CD4-positive, alpha-beta T cell treated with Interferon gamma for 1 hour (primary cell): ENCODE measurements around the gene TESMIN.
A peak's percentile ranks its signal among the peaks of the same experiment; 100 is the strongest.

Experiments used
- DNase-seq: peaks from one replicate; pipeline ENCODE4 v3.0.0-alpha.2; 2020

The TESMIN gene, protein sequence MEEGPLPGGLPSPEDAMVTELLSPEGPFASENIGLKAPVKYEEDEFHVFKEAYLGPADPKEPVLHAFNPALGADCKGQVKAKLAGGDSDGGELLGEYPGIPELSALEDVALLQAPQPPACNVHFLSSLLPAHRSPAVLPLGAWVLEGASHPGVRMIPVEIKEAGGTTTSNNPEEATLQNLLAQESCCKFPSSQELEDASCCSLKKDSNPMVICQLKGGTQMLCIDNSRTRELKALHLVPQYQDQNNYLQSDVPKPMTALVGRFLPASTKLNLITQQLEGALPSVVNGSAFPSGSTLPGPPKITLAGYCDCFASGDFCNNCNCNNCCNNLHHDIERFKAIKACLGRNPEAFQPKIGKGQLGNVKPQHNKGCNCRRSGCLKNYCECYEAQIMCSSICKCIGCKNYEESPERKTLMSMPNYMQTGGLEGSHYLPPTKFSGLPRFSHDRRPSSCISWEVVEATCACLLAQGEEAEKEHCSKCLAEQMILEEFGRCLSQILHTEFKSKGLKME

DNA sequence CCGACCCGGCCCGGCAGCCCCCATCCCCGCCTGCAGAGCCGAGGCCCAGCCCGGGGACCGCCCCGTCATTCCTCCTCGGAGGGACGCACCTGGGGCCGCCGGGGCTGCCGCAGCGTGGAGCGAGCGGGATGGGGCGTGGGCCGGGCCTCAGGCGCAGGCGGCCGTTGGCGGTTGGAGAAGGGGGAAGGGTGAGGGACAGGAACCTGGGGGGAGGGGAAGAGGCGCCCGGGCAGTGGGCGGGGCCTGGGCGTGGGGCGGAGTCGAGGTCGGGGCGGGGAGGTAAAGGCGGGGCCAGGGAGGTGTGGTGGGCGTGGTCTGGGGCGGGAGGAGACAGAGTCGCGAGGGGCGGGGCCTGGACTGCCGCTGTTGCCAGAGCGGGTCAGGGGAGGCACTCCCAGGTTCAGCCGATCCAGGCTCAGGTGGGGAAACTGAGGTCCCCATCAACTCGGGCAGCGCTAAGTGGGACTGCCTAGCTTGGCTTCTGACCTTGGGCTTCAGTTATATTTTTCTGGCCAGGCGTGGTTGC is at the start of gene TESMIN:
TSS of gene TESMIN (minus strand) at position 190 of the 526 bp plus-strand sequence. CDS start 860 bp downstream, outside the sequence.
- DNase-seq: peak; percentile 88

DNA sequence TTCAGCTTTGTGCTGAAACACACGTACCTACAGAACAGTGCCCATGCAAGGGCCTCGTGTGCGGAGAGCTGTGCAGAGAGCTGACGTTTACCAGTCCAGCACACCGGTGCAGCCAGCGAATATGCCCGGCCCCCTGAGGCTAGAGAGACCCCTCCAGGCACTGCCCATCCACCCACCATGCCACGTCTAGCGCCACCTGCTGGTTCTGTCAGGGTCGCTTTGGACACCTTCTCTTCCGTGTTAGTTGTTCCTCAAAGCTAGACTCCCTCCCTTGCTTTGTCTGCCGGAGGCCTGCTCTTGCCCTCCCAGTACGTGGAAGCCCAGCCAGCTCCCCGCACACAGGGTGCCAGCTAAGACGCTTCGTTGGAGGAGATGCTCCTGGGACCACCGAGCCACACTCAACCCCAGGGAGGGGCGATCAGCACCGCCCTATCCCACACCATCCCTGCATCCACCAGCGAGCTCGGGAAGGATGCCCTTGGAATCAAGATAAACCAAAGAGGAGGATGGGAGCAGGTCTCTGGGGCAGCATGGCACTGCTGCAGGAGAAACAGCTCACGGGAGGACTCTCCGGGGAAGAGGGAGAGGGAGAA is 47.0 kb upstream of the TESMIN start:
- no peak for DNase-seq

GRCh38 chr11:68796801-68797200 is 45.5 kb upstream of the TESMIN start:
- no peak for DNase-seq

DNA sequence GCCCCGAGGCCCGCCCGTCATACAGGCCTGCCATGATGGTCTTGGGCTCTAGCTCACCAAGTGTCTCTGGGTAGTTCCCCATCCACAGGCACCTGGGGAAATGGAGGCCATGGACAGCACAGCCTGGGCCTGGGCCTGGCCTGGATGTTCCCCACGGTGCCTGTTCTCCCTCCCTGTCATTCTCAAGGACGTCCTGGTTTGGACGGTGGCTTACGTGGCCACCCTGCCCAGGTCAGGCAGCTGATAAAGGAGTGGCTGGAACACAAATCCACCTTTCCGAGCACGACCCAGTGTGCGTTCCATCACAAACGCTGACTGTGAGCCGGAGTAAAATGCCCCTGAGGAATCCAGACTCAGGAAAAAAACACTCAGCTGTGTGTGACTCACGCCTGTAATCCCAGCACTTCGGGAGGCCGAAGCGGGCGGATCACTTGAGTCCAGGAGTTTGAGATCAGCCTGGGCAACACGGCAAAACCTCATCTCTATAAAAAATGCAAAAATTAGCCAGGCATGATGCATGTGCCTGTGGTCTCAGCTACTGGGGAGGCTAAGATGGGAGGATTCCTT is 41.2 kb upstream of the TESMIN start:
- DNase-seq: no peak

DNA sequence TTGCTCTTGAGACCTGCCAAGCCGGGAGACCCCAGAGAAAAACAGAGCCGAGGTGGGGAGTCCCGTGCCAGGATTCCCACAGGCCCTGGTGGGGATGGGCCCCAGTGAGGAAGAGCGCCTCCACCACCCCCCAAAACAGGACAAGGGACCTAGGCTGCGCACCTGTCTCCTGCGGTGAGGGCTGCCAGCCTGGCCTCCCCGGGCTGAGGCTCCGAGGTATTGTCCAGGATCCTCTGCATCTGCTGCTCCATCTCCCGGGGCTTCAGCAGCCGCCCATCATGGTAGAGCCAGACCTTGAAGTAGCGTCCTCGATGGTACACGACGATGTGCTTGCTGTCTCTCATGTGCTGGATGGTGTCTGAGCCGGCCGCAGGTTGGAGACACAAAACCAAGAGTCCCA is 33.3 kb upstream of the TESMIN start:
- no peak for DNase-seq

- no peak for DNase-seq
Measured at GRCh38 chr11:68783216-68783821, 32.0 kb upstream of the TESMIN start.

GRCh38 chr11:68782711-68783110 is 31.4 kb upstream of the TESMIN start:
- no peak for DNase-seq

DNA sequence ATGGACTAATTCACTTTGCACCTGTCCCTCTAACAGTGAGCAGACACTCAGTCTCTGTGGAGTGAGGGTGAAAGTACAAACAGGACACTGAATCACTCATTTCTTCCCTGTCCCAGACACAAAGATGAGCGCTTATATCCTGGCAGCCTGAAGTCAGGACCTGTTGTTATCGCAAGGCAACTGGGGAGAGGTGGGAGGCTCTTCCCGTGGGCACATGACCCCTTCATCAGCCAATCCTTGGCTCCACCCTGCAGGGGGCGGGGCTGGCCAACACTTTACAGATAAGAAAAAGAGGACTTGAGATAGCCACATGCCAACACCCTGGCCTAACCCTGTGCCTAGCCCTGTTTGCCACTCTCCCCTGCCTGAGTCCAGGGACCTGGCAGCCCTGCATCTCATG is 29.5 kb upstream of the TESMIN start:
- DNase-seq: no peak

DNA sequence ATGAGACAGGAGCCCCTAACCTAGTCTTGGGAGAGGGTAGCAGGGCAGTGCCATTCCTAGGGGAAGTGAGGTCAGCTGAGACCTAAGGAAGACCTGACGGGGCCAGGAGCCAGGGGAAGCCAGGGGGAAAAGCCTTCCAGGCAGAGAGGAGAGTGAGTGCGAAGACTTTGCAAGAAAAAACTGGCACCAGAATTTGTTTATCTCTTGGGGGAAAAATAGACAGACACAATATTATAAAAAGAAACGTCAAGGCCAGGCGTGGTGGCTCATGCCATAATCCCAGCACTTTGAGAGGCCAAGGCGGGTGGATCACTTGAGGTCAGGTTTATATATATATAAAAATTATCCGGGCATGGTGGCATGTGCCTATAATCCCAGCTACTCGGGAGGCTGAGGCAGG is 26.9 kb upstream of the TESMIN start:
- DNase-seq: no peak

DNA sequence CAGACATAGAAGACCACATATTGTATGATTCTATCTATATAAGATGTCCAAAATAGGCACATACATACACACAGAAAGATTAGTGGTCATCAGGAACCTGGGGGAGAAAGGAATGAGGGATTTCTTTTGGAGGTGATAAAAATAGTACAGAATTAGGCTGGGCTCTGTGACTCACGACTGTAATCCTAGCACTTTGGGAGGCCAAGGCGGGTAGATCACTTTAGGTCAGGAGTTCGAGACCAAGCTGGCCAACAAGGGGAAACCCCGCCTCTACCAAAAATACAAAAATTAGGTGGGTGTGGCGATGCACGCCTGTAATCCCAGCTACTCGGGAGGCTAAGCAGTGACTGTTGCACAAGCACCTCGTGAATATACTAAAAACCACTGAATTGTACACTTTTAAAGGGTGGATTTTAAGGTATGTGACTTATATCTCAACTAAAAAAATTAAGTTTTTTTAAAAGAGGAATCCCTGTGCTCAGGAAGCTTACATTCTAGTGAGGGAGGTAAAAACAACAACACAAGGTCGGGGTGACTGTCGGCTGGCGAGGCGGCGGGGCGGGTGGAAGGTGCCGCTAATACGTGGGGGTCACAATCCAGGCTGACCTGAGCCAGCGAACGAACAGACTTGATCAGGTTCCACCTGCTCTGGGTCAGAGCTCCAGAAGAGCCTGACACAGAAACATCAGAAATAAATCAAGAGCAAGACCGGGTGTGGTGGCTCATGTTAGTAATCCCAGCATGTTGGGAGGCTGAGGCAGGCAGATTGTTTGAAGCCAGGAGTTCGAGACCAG is 25.3 kb upstream of the TESMIN start:
- no peak for DNase-seq

- DNase-seq: no peak
Measured at GRCh38 chr11:68775951-68776388, 24.6 kb upstream of the TESMIN start.

DNA sequence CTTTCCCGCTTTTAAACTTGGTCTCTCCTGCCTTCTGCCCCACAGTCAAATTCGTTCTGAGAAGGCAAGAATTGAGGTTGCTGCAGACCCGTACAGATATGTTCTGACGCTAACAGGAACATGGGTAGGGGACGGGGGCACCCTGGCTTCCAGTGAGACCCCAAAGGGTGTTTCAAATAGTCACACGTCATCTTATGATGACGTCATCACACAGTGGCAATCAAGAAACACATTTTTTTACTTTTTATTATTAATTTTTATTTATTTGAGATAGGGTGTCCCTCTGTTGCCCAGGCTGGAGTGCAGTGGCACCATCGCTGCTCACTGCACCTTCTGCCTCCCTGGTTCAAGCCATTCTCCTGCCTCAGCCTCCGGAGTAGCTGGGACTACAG is 22.9 kb upstream of the TESMIN start:
- DNase-seq: no peak

DNA sequence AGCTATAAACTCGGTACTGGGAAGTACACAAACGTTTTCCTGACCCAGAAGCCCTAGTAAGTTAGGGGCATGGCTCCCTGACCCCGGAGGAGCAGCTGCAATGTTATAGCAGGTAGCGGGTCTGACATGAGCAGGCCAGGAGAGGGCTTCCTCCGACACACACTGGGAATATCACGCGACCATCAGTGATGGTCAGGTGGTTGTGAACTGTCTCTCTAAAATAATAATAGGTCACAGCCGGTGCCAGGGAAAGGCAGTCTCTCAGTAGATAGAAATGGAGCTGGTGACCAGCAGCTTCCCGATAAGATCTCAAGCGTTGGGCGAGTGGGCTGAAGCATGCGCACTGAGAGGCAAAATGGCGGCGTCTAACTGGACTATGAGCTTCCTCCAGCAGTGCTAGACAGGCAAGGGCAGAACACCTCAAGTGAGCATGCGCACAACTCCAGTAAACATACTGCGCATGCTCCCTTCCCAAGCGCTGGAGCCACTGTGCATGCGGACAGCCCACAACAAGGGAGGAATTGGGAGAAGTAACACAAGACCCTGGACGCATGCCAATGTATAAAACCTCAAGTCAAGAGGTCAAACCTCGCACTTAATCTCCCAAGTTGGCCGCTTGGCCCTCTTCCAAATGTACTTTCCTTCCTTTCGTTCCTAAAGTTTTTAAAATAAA is 22.3 kb upstream of the TESMIN start:
- no peak for DNase-seq

GRCh38 chr11:68772936-68773335 is 21.6 kb upstream of the TESMIN start:
- no peak for DNase-seq

GRCh38 chr11:68770781-68771180 is 19.5 kb upstream of the TESMIN start:
- DNase-seq: no peak

DNA sequence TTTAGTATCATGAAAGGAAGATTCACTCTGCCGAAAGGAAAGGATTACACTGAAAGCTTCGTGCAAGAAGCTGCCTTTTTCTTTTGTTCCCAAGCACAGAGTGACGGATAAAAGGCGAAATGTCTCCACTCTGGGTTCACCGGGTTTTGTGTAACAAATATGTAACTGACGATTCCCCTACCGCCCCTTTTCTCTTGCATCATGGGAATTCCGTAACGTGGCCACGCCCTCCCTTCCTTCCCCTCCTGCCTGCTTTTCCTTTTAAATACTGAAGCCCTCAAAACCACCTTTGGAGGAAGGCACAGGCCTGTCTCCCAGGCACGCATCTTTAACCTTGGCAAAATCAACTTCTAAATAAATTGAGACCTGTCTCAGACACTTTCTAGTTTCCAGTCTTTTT is 16.4 kb upstream of the TESMIN start:
- no peak for DNase-seq

- no peak for DNase-seq
Measured at GRCh38 chr11:68766786-68767185, 15.5 kb upstream of the TESMIN start.

- DNase-seq: no peak
Measured at GRCh38 chr11:68764746-68765145, 13.4 kb upstream of the TESMIN start.

- DNase-seq: no peak
Measured at GRCh38 chr11:68763926-68764657, 12.8 kb upstream of the TESMIN start.

DNA sequence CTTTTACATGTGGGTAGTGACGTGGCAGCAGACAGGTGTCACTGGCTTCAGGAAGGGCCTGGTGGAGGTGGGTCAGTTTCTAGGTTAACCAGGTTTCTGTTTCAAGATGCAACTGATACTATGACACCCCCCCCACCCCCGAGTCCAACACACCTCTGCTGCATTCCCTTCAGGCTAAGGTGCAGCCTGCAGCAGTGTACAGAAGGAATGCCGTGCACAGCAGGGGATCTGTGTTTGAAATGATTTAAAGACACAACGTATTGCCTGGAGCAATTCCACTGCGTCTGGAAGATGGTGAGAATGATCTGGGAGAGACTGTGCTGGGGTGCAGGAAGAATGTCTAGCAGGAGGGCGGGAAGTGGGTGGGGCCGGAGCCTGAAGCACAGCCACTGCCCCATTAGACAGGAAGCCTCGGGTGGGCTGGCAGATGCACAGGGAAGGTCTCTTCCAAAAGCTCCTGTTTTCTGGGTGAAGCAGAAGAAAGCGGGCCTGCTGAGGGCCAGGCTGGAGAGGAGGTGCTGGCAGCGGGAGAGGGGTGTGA is 11.9 kb upstream of the TESMIN start:
- no peak for DNase-seq

GRCh38 chr11:68762481-68762880 is 11.2 kb upstream of the TESMIN start:
- no peak for DNase-seq
